OCI-LY1 (cell line): ENCODE data around the gene ZNF569.
"Not testable (repeated sequence)": the region's sequence is repeated elsewhere in the genome, so short reads cannot be mapped to it uniquely, and the experiment has no call there.

Experiments used
- H2AFZ ChIP-seq: fragments of 200-600 bp; sonication (generic), shearing (Covaris generic); 2 replicates; pipeline ENCODE4 v1.6.0; 2014; ENCODE audit warnings: antibody characterized with exemption, mild to moderate bottlenecking, low read length
- H3F3A ChIP-seq: fragments of 200-600 bp; sonication (generic), shearing (Covaris generic); 2 replicates; pipeline ENCODE4 v1.6.0; 2014; ENCODE audit warnings: mild to moderate bottlenecking, antibody characterized with exemption, low read length, moderate library complexity; ENCODE audit not compliant: insufficient read depth
- H3K27ac ChIP-seq: fragments of 200-600 bp; sonication (generic); 2 replicates; pipeline ENCODE4 v1.5.1; 2014; ENCODE audit warnings: low read length, mixed run types, mild to moderate bottlenecking, low read depth; ENCODE audit not compliant: poor library complexity, severe bottlenecking
- H3K27me3 ChIP-seq: fragments of 200-600 bp; sonication (generic); 2 replicates; pipeline ENCODE4 v1.6.0; 2014; ENCODE audit warnings: antibody characterized with exemption, mild to moderate bottlenecking, low read length, moderate library complexity; ENCODE audit not compliant: insufficient read depth
- H3K36me3 ChIP-seq: fragments of 200-600 bp; sonication (generic); 2 replicates; pipeline ENCODE4 v1.6.1; 2014; ENCODE audit warnings: mild to moderate bottlenecking, antibody characterized with exemption, low read length, moderate library complexity, mixed read lengths; ENCODE audit not compliant: insufficient read depth
- H3K4me1 ChIP-seq: fragments of 200-600 bp; sonication (generic); 2 replicates; pipeline ENCODE4 v1.5.1; 2014; ENCODE audit warnings: mild to moderate bottlenecking, low read length, moderate library complexity; ENCODE audit not compliant: insufficient read depth, severe bottlenecking
- H3K4me2 ChIP-seq: fragments of 200-600 bp; sonication (generic), shearing (Covaris generic); 2 replicates; pipeline ENCODE4 v1.6.1; 2014; ENCODE audit warnings: low read length
- H3K4me3 ChIP-seq: fragments of 200-600 bp; sonication (generic); 2 replicates; pipeline ENCODE4 v1.5.1; 2014; ENCODE audit warnings: low read length, low read depth, mild to moderate bottlenecking, mixed read lengths; ENCODE audit not compliant: poor library complexity, severe bottlenecking
- H3K79me2 ChIP-seq: fragments of 200-600 bp; shearing (Covaris generic); 2 replicates; pipeline ENCODE4 v1.6.1; 2016; ENCODE audit warnings: mixed run types, low read length, mixed read lengths; ENCODE audit not compliant: insufficient read depth
- H3K9ac ChIP-seq: fragments of 200-600 bp; sonication (generic), shearing (Covaris generic); 2 replicates; pipeline ENCODE4 v1.6.1; 2014; ENCODE audit warnings: mild to moderate bottlenecking, low read length, mixed read lengths
- H3K9me2 ChIP-seq: fragments of 200-600 bp; sonication (generic), shearing (Covaris generic); 2 replicates; pipeline ENCODE4 v1.6.1; 2014; ENCODE audit warnings: low read depth, mild to moderate bottlenecking, low read length, mixed read lengths
- H3K9me3 ChIP-seq: fragments of 200-600 bp; shearing (Covaris generic); 2 replicates; pipeline ENCODE4 v1.6.1; 2014; ENCODE audit warnings: low read length, mixed read lengths
- H4K20me1 ChIP-seq: fragments of 200-600 bp; sonication (generic), shearing (Covaris generic); 2 replicates; pipeline ENCODE4 v1.6.0; 2016; ENCODE audit warnings: mild to moderate bottlenecking, low read length; ENCODE audit not compliant: insufficient read depth
- EZH2 ChIP-seq: fragments of 200-600 bp; sonication (generic), shearing (Covaris generic); IDR thresholded peaks from 2 replicates; pipeline ENCODE4 v1.8.0; 2017; ENCODE audit warnings: borderline replicate concordance, mixed run types, mild to moderate bottlenecking, antibody characterized with exemption, low read length, moderate library complexity, mixed read lengths
- TF ChIP-seq, protein P1 (sequence below): fragments of 200-600 bp; sonication (generic), shearing (Covaris generic); IDR thresholded peaks from 2 replicates; pipeline ENCODE4 v1.5.1; 2017; ENCODE audit warnings: mild to moderate bottlenecking, antibody characterized with exemption, low read length, moderate library complexity, mixed read lengths

Gene ZNF569

DNA sequence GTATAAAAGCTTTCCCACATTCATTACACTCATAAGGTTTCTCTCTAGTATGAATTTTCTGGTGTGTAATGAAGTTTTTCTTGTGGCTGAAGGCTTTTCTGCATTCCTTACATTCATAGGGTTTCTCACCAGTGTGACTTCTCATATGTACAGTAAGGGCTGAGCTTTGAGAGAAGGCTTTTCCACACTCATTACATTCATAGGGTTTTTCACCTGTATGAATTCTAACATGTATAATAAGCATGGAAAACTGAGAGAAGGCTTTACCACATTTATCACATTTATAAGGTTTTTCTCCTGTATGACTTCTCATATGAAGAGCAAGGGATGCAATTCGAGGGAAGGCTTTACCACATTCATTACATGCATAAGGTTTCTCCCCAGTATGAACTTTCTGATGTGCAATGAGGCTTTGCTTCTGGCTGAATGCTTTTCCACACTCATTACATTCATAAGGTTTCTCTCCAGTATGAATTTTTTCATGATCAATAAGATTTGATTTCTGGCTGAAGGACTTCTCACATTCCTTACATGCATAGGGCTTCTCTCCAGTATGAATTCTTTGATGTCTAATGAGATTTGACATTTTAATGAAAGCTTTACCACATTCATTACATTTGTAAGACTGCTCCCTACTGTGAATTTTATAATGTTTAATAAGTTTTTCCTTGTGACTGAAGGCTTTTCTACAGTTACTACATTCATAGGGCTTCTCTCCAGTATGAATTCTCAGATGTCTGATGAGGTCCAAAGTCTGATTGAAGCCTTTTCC, 53.7 kb downstream of the ZNF569 start:
- H3K9me2 ChIP-seq: no peaks in the 10 kb centered on the region
- H4K20me1 ChIP-seq: no peaks in the 10 kb centered on the region
- no peaks in the 10 kb centered on the region for H3K4me1 ChIP-seq

DNA sequence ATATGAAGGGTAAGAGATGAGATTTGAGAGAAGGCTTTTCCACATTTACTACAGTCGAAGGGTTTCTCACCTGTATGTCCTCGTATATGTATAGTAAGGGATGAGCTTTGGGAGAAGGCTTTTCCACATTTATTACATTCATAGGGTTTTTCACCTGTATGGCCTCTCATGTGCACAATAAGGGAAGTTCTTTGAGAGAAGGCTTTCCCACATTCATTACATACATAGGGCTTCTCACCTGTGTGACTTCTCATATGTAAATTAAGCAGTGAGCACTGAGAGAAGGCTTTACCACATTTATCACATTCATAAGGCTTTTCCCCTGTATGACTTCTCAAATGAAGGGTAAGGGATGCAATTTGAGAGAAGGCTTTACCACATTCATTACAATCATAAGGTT, 54.5 kb downstream of the ZNF569 start:
- TF ChIP-seq, protein P1, sequence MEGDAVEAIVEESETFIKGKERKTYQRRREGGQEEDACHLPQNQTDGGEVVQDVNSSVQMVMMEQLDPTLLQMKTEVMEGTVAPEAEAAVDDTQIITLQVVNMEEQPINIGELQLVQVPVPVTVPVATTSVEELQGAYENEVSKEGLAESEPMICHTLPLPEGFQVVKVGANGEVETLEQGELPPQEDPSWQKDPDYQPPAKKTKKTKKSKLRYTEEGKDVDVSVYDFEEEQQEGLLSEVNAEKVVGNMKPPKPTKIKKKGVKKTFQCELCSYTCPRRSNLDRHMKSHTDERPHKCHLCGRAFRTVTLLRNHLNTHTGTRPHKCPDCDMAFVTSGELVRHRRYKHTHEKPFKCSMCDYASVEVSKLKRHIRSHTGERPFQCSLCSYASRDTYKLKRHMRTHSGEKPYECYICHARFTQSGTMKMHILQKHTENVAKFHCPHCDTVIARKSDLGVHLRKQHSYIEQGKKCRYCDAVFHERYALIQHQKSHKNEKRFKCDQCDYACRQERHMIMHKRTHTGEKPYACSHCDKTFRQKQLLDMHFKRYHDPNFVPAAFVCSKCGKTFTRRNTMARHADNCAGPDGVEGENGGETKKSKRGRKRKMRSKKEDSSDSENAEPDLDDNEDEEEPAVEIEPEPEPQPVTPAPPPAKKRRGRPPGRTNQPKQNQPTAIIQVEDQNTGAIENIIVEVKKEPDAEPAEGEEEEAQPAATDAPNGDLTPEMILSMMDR: no peak
- TF ChIP-seq EZH2: no peak
- H3K4me3 ChIP-seq: no peak overlapping the region
- H3F3A ChIP-seq: no peaks in the 10 kb centered on the region
- H2AFZ ChIP-seq: no peak overlapping the region
- no peaks in the 10 kb centered on the region for H3K27me3 ChIP-seq
- no peaks in the 10 kb centered on the region for H3K4me1 ChIP-seq
- peaks cover 25% of the 10 kb centered on the region for H3K36me3 ChIP-seq
- H3K9me3 ChIP-seq: peaks cover 55% of the 10 kb centered on the region
- no peaks in the 10 kb centered on the region for H3K9me2 ChIP-seq
- no peak overlapping the region for H3K27ac ChIP-seq
- no peak overlapping the region for H3K9ac ChIP-seq
- H3K4me2 ChIP-seq: no peak overlapping the region
- H4K20me1 ChIP-seq: no peaks in the 10 kb centered on the region
- no peaks in the 10 kb centered on the region for H3K79me2 ChIP-seq

More for the DNA sequence above, 53.7 kb downstream of the ZNF569 start:
- H3F3A ChIP-seq: no peaks in the 10 kb centered on the region
- H2AFZ ChIP-seq: no peak overlapping the region
- no peak overlapping the region for H3K4me2 ChIP-seq
- TF ChIP-seq, protein P1: no peak
- TF ChIP-seq EZH2: no peak
- no peak overlapping the region for H3K4me3 ChIP-seq
- H3K27ac ChIP-seq: no peak overlapping the region
- H3K27me3 ChIP-seq: no peaks in the 10 kb centered on the region
- no peaks in the 10 kb centered on the region for H3K79me2 ChIP-seq
- H3K9ac ChIP-seq: no peak overlapping the region
- peaks cover 25% of the 10 kb centered on the region for H3K36me3 ChIP-seq
- H3K9me3 ChIP-seq: peaks cover 55% of the 10 kb centered on the region

DNA sequence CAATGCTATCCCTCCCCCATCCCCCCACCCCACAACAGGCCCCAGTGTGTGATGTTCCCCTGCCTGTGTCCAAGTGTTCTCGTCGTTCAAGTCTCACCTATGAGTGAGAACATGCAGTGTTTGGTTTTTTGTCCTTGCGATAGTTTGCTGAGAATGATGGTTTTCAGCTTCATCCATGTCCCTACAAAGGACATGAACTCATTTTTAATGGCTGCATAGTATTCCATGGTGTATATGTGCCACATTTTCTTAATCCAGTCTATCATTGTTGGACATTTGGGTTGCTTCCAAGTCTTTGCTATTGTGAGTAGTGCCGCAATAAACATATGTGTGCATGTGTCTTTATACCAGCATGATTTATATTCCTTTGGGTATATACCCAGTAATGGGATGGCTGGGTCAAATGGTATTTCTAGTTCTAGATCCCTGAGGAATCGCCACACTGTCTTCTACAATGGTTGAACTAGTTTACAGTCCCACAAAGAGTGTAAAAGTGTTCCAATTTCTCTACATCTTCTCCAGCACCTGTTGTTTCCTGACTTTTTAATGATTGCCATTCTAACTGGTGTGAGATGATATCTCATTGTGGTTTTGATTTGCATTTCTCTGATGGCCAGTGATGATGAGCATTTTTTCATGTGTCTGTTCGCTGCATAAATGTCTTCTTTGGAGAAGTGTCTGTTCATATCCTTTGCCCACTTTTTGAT, 61.0 kb downstream of the ZNF569 start:
- H3K4me1 ChIP-seq, H3K4me3 ChIP-seq, H3K27me3 ChIP-seq, H2AFZ ChIP-seq, H4K20me1 ChIP-seq, H3K36me3 ChIP-seq, H3K9me2 ChIP-seq, H3K79me2 ChIP-seq, H3F3A ChIP-seq, H3K27ac ChIP-seq, H3K9ac ChIP-seq, H3K4me2 ChIP-seq: not testable (repeated sequence)
- H3K9me3 ChIP-seq: peaks cover 30% of the 10 kb centered on the region
